Neural crest cell (in vitro differentiated cells): ENCODE results near the gene CHMP6. TPM values are rescaled to one million over a fixed set of nuclear protein-coding genes. Genes with fewer than 3 reads are reported as not detected.

Experiments
- DNase-seq: peaks from one replicate; pipeline ENCODE4 v3.0.0; 2021; ENCODE audit warnings: low read depth, mixed read lengths, low spot score
- H3K27ac Mint-ChIP-seq: one replicate; pipeline ENCODE4 v1.8.0; 2021; ENCODE audit warnings: mild to moderate bottlenecking, mixed read lengths; ENCODE audit not compliant: unreplicated experiment
- H3K27me3 Mint-ChIP-seq: 2 replicates; pipeline ENCODE4 v1.8.0; 2021; ENCODE audit warnings: low read depth, mild to moderate bottlenecking, mixed read lengths
- H3K36me3 Mint-ChIP-seq: 2 replicates; pipeline ENCODE4 v1.8.0; 2021; ENCODE audit warnings: low read depth, mild to moderate bottlenecking, mixed read lengths
- H3K4me1 Mint-ChIP-seq: 2 replicates; pipeline ENCODE4 v1.8.0; 2021; ENCODE audit warnings: mixed read lengths
- H3K4me3 Mint-ChIP-seq: one replicate; pipeline ENCODE4 v1.8.0; 2021; ENCODE audit warnings: mild to moderate bottlenecking, mixed read lengths
- H3K9me3 Mint-ChIP-seq: 2 replicates; pipeline ENCODE4 v1.8.0; 2021; ENCODE audit warnings: mixed read lengths
- total RNA-seq: library from RNA; stranded (reverse); gene quantifications from 2 replicates; pipeline ENCODE4 v1.2.1, GENCODE V29; 2021
- TF ChIP-seq, protein P1 (sequence below): fragments of 200-600 bp; sonication (generic); conservative IDR thresholded peaks from 2 replicates; pipeline ENCODE4 v1.5.0; 2021; ENCODE audit warnings: antibody characterized with exemption, mild to moderate bottlenecking

CHMP6 gene
- total RNA-seq, 1 donor from 2014 or later = 32.7 TPM

DNA sequence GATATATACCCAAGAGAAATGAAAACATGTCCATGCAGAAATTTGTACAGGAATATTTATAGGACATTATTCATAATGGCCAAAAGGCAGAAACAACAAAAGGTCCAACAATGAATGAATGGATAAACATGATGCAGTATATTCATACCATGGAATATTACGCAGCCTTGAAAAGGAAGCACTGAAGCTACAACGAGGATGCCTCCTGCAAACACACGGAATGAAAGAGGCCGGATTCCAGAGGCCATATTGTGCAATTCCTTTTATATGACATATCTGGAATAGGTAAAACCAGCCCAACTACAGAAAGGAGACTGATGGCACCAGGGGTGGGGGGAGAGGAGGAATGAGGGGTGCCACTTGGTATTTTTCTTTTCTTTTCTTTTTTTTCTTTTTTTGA, 14.5 kb upstream of the CHMP6 start:
- Mint-ChIP-seq H3K27ac (no peak overlapping the region), H3K4me1 (peaks cover 9% of the 10 kb centered on the region), H3K4me3 (no peak overlapping the region), H3K36me3 (no peaks in the 10 kb centered on the region), H3K27me3 (peaks cover 4% of the 10 kb centered on the region), H3K9me3 (no peaks in the 10 kb centered on the region)
- TF ChIP-seq, protein P1, sequence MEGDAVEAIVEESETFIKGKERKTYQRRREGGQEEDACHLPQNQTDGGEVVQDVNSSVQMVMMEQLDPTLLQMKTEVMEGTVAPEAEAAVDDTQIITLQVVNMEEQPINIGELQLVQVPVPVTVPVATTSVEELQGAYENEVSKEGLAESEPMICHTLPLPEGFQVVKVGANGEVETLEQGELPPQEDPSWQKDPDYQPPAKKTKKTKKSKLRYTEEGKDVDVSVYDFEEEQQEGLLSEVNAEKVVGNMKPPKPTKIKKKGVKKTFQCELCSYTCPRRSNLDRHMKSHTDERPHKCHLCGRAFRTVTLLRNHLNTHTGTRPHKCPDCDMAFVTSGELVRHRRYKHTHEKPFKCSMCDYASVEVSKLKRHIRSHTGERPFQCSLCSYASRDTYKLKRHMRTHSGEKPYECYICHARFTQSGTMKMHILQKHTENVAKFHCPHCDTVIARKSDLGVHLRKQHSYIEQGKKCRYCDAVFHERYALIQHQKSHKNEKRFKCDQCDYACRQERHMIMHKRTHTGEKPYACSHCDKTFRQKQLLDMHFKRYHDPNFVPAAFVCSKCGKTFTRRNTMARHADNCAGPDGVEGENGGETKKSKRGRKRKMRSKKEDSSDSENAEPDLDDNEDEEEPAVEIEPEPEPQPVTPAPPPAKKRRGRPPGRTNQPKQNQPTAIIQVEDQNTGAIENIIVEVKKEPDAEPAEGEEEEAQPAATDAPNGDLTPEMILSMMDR = no peak
- DNase-seq = no peak

- TF ChIP-seq, protein P1 = no peak
Observed at GRCh38 chr17:80978499-80979497, 12.8 kb upstream of the CHMP6 start.

GRCh38 chr17:80979547-80980378, 11.9 kb upstream of the CHMP6 start:
- no peaks in the 10 kb centered on the region for H3K36me3 Mint-ChIP-seq
- peaks cover 4% of the 10 kb centered on the region for H3K27me3 Mint-ChIP-seq
- peak overlapping the region; percentile 35 for H3K27ac Mint-ChIP-seq
- TF ChIP-seq, protein P1 = no peak
- no peaks in the 10 kb centered on the region for H3K9me3 Mint-ChIP-seq
- peaks cover 11% of the 10 kb centered on the region for H3K4me1 Mint-ChIP-seq
- no peak overlapping the region for H3K4me3 Mint-ChIP-seq
- DNase-seq = no peak

More at GRCh38 chr17:80978499-80979497, 12.8 kb upstream of the CHMP6 start:
- Mint-ChIP-seq H3K9me3 (no peaks in the 10 kb centered on the region), H3K27ac (peak overlapping the region; percentile 35), H3K4me3 (no peak overlapping the region), H3K36me3 (no peaks in the 10 kb centered on the region), H3K4me1 (peaks cover 9% of the 10 kb centered on the region), H3K27me3 (peaks cover 4% of the 10 kb centered on the region)
- no peak for DNase-seq

- no peak for DNase-seq
- TF ChIP-seq, protein P1 = no peak
- peaks cover 14% of the 10 kb centered on the region for H3K4me1 Mint-ChIP-seq
- H3K27me3 Mint-ChIP-seq = peaks cover 4% of the 10 kb centered on the region
- H3K9me3 Mint-ChIP-seq = no peaks in the 10 kb centered on the region
- no peaks in the 10 kb centered on the region for H3K36me3 Mint-ChIP-seq
- H3K4me3 Mint-ChIP-seq = peak overlapping the region; percentile 26
- no peak overlapping the region for H3K27ac Mint-ChIP-seq
Observed at GRCh38 chr17:80980397-80981061, 11.1 kb upstream of the CHMP6 start.
